DMS79 (cell line): ENCODE results near the gene CRLF2.
"Not testable (repeated sequence)": the region's sequence is repeated elsewhere in the genome, so short reads cannot be mapped to it uniquely, and the experiment has no call there.

Experiments
- DNase-seq: peaks from one replicate; lab custom pipeline; 2025; lab: John Stamatoyannopoulos, UW

The CRLF2 gene

GRCh38 chrX:1167918-1168481, 44.4 kb downstream of the CRLF2 start:
- DNase-seq = no peak

- no peak for DNase-seq
Measured at GRCh38 chrX:1167466-1167865, 45.0 kb downstream of the CRLF2 start.

GRCh38 chrX:1165535-1166196, 46.8 kb downstream of the CRLF2 start:
- DNase-seq = no peak

GRCh38 chrX:1164322-1165288, 47.8 kb downstream of the CRLF2 start:
- no peak for DNase-seq

GRCh38 chrX:1163231-1163630, 49.2 kb downstream of the CRLF2 start:
- DNase-seq = no peak

- DNase-seq = no peak
Measured at GRCh38 chrX:1162119-1162916, 50.1 kb downstream of the CRLF2 start.

DNA sequence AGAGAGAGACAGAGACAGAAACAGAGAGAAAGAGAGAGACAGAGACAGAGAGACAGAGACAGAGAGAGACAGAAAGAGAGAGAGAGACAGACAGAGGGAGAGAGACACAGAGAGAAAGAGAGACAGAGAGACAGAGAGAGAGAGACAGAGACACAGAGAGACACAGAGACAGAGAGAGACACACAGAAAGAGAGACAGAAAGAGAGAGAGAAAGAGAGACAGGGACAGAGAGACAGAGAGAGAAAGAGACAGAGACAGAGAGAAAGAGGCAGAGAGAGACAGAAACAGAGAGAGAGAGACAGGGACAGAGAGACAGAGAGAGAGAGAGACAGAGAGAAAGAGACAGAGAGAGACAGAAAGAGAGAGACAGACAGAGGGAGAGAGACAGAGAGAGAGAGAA, 52.9 kb downstream of the CRLF2 start:
- DNase-seq = no peak

- DNase-seq = not testable (repeated sequence)
Measured at GRCh38 chrX:1156681-1157455, 55.6 kb downstream of the CRLF2 start.

DNA sequence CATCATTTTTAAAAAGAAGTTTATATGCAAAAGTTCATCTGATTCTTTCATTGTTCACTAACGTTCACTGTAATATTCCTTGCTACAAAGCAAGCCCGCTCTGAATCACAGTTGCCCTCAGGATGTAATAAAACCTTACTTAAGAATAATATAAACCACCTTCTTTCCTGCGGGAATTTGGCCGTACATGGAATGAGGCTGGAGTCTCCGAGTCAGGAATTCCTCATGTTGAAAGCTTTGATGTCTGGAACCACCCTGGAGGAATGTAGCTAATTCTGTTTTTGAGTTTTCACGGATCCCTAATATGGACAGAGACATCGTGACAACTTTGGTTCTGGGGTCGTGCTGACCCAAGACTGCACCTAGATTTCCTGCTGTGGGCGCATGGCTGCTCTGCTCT, 58.5 kb downstream of the CRLF2 start:
- no peak for DNase-seq

DNA sequence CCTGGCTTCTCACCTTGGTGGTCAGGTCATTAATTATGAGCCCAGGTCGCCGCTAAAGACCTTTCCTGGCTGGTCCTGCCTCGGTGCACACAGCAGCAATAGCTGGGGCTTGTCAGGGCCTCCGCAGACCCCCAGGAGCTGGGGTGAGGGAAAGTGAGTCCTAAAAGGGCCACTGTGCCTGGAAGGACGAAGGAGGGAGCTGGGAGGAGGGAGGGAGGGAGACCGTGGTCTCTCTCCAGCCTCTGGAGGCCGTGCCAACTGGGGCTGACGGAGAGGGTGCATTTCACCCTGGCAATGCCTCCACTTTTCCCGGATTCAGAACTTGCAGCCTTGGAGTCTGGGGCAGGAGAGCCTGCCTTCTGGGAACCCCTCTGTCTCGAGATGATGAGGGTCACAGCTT, 60.4 kb downstream of the CRLF2 start:
- DNase-seq = no peak

GRCh38 chrX:1151378-1152077, 60.9 kb downstream of the CRLF2 start:
- no peak for DNase-seq

GRCh38 chrX:1150569-1151347, 61.7 kb downstream of the CRLF2 start:
- no peak for DNase-seq

DNA sequence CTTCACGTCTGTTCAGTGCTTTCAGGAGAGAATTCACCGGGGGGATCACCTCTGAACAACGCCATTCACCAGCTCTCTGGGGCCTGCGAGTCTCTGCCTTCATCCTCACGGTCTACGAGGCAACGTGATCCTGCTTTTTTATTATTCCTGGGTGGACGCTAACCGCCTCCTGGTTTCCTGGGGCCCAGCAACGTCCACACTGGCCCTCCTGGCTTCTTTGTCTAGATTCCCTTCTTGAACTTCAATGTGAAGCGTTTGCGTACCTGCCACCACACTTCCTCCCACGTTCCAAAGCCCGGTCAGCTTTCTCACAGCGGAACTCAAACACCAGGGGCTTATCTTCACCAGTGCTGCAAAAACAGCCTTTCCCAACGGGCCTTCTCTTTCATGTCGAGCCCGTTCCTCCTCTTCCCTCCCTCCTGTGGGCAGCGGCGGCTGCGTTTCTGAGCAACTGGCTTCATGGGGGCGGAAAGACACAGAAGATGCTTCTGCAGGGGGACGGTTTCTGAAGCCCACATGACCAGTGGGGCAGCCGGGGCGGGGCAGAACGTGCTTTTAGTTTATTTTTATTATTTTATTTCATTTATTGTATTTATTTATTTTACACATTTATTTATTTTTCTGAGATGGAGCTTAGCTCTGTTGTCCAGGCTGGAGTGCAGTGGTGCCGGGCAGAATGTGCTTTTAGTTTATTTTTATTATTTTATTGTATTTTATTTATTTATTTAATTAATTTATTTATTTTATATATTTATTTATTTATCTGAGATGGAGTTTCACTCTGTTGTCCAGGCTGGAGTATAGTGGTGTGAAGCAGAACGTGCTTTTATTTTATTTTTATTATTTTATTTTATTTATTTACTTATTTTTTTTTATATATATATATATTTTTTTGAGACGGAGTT, 64.6 kb downstream of the CRLF2 start:
- no peak for DNase-seq

DNA sequence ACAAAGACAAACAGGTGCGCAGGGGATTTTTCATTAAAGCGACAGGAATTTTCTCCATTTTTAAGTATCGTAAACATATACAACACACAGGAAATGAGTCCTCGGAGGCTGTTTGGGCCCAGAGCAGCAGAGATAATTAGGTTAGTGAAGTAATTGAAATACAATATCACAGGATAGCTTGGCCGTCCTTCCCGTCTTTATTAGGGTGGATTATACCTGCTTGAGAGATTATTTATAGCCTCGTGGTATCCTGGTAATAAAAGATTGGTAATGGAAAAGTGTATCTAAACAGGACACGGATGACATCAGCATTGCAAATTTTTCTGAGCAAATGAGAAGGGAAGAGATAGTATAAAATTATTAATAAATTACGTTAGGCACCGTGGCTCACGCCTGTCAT, 68.2 kb downstream of the CRLF2 start:
- no peak for DNase-seq
